GM18873 (cell line): ENCODE measurements around the gene ADAMTSL2.

Source experiments
- ATAC-seq: cut with Tn5 transposase; IDR thresholded peaks from one replicate; pipeline ENCODE4 v1.9.1; 2021; ENCODE audit warnings: mild to moderate bottlenecking, moderate library complexity, moderate number of reproducible peaks; ENCODE audit not compliant: unreplicated experiment, low FRiP score

The ADAMTSL2 gene

DNA sequence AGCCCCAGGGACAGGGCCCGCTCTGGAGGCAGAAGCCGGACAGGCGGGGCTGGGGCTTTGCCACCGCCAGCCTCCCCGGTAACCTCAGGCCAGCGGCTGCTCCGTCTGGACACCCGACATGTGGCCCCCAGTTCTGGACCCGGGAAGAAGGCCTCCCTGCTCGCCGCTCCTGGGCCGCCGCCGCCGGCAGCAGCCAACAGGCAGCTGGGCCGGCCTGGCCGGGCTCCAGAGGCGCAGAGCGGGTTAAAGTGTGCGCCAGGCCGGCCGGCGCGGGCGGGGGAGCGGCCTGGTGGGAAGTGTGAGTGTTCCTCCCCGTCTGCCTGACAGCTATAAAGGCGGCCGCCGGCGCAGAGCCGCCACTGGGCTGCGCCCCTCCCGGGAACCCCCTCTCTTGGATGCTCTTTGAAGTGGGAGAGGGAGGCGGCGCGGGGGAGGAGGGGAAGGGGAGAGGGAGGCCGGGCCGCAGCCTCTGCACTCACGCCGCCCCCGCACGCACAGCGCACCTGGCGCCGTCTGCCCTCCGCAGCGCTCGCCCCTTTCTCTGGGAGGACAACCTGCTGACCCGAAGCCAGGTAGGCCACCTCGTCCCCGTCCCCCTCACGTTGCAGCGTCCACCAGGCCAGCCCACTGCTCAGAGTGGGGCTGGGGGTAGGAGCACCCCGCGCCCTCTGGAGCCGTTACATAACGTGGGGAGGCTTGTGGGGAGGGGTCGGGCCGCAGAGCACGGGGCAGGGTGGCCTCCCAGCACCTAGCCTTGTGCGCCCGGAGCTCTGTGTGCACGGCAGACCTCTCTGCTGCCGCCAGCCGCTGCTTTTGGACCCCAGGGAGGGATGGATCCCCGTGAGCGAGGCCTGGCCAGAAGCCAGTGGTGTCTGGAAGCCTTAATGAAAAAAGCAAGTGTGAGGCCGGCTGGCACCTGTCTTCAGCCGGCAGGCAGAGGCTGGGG is at the start of gene ADAMTSL2:
TSS of gene ADAMTSL2 (plus strand) at position 359 of the 946 bp plus-strand sequence. CDS start 2,009 bp downstream, outside the sequence.
- ATAC-seq, result no peak

DNA sequence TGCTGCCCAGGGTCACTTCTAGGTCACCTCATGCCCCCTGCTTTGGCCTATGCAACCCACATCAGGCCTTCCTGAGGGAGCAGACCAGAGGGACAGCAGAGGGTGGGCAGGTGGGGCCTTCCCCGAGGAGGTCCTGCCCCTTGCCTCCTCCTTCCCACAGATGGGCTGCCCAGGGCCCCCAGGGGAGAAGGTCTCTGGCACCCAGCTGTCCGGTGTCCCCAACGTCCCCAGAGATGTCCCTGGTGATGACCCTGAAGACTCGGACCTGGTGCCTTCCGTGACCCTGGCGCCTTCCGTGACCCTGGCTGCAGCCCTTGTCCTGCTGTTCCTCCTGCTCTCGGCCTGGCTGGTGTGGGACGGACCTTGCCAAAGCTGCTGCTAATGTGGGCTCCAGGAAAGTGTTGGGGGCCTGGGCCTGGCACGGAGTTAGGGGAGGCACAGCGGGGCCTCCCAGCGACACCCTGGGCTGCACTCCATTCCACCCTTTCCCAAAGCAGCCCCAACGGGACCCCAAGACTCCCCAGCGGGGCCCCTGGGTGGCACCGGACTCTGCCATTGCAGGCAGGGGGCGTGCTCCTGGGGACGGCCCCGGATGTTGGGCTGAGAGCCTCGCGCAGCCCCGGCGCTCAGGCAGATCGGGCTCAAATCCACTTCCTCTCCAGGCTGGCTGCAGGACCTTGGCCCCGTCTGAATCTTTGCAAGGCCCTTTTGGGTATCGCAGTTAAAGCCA is 48.8 kb upstream of the ADAMTSL2 start:
- ATAC-seq, result no peak

DNA sequence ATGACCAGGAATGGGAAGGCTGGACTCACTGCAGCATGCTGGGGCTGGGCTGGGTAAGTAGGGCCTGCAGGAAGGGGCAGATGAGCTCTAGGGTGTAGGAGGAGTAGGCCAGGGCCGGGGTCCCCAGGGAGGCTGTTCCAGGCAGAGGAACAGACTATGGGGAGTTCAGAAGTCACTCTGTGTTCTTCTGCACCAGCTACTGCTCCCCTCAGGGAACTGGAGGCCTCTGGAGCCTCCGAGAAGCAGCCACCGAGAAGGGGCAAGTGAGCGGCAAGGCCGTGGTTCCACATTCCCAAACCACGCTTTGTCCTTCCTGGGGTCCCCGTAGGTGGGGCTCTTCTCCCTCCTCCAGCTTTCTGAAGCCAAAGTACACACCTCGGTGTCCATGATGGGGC is 47.2 kb upstream of the ADAMTSL2 start:
- no peak for ATAC-seq

DNA sequence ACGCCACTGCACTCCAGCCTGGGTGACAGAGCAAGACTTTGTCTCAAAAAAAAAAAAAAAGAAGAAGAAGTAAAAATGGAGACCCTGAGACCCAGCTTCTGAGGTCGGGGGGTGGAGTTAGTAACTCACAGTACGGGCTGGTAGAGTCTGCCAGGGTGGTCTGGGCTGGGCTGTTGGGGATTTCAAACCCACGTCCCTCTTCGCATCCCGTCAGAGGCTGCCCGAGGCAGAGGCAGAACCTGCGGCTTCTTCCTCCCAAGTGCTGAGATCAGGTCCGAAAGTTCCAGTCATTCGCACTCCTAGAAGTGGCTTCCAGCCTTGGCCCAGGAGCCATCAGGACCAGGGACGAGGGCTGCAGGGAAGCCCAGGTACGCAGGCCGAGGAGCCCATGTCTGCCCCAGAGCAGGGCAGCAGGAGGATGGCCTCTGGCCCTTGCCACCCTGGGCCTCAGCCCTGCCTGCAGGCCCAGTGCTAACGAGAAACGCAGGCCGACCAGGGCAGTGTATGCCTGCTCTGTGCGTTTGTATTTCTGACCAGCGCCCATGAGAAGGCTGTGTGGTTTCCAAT is 45.7 kb upstream of the ADAMTSL2 start:
- ATAC-seq, result no peak

DNA sequence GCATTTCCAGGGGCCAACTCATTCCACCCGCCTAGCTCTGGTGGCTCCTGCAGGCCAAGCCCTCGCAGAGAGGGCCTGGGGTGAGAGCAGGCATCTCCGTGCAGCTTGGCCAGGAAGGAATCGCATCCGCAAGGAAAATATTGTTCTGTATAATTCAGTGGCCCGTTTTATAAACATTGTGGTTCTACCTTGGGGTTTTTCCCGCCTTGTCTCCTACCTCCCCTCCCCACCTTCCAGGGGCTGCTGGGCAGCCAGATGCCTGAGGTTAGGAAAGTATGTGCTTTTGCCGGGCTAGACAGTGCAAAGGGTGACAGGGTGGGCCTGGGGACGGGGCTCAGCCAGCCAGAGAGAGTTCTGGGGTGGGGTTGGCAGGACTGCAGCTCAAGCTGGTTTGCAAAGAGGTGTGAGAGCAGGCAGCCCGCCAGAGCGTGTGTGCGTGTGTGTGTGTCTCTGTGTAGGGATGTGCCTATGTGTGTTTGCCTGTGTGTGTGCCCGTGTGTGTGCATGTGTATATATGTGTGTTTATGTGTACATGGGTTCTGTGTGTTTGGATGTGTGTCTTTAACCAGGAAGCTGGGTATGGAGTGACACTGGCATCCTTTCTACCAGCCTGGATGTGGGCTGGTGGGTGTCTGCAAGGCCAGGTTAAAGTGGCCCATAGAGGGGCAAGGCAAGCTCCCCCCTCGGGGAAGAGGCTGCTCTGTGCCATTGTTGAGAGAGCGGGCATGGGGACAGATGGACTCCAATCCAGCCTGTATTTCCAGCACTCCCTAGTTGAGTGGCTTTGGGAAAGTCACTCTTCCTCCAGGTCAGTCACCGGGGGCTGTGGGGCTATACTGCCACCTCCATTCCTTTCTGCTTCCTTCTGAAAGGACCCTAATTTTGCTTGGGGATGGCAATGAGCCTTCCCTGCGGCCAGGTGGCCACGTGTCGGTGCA is 45.0 kb upstream of the ADAMTSL2 start:
- ATAC-seq, result no peak

DNA sequence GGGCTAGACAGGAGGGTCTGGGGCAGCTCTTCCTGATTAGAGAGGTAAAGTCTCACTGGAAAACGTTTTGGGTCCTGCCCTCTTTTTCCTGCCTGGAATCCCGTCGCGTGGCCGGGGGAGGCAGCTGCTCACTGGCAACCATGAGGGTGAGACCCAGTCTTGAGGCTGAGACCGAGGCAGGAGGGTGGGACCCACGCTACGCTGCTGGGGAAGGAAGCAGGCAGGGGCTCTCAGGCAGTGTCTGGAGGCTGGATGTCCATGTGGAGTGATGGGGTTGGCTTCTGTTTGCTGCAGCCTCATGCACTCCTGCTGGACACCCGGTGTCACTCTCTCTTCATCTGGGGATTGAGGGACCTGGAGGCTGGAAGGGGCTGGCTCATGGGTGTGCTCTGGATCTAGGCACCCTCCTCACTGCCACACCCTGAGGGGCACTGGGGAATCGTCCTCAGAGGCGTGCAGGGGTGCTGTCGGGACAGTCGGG is 44.3 kb upstream of the ADAMTSL2 start:
- ATAC-seq, result no peak

DNA sequence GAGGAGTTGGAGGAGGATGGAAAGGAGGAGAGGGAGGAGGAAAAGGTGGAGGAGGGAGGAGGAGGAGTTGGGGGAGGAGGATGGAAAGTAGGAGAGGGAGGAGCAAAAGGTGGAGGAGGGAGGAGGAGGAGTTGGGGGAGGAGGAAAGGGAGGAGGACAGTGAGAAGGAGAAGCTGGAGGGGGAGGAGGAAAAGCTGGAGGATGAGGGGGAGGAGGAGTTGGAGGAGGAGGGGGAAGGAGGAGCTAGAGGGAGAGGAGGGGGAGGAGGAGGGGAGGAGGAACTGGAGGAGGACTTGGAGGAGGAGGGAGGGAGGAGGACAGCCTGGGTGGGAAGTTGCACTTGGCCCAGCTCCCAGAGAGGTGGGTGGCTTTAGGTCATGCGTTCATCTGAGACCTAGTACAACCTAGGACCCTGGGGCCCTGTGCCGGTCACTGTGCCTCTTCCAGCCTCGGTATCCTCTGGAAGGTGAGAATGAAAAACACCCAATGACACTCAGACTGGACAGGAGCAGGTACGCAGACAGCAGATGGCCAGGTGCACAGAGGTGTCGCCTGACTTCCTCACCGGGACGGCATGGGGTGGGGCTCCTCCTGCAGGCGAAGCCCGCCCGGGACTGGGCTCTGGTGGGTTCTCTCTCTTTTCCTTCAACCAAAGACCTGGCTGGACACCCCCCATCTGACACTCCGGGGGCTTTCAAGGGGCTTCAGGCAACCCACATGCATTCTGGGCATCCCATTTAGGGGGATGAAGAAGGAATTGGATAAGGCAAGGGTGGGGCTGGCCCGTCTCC is 43.4 kb upstream of the ADAMTSL2 start:
- no peak for ATAC-seq

DNA sequence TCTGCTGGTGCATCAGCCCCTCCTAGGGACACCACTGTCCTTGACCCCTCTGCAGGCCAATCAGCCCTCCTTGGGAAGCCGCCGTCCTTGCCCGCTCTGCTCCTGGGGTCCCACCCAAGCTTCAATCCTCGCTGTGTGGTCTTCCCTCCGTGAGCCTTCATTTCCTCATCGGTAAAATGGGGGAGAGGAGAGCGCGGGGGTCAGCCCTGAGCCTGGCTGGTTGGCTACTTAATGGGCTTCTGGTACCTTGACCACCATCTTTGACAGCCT is 42.9 kb upstream of the ADAMTSL2 start:
- ATAC-seq, result no peak

DNA sequence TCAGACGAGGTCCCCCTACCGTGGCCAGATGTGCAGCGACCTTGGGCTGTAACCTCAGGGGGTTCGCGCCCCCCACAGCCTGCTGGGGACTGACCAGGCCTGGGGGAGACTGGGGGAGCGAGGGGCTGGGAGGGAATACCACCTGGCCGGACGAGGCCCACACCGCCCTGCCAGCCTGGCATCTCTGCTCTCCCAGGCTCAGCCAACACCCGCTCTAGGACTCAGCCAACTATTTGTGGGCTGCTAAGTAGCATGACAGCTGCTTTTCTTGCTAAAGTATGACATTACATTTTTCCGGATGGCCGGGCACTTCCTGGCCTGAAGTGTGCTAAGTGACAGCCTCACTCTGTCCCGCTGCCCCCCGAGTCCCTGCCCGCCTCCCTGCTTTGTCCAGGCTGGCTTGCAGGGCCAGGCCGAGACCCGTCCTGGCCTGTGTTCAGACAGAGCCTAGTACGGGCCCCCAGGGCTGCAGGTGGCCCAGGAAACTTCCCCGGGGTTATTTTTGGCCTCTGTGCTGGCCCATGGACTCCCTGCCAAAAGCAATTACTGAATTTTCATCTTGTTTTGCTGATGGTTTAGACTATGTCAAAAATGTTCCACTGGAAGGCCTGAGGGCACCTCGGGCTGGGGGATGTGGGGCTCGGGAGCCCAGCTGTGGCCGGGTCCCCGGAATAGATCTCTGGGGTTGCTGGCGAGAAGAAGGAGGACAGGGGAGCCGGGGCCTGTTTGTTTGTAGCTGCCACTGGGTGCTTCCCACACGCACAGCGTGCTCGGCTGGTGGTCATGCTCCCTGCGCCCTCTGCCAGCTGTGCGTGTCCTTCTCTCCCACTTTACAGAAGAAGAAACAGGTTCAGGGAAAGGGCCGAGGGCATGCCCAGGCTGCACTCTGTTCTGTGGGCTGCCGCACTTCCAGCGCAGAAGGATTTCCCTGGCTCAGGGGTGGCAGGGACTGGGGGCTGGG is 42.2 kb upstream of the ADAMTSL2 start:
- ATAC-seq, result no peak

DNA sequence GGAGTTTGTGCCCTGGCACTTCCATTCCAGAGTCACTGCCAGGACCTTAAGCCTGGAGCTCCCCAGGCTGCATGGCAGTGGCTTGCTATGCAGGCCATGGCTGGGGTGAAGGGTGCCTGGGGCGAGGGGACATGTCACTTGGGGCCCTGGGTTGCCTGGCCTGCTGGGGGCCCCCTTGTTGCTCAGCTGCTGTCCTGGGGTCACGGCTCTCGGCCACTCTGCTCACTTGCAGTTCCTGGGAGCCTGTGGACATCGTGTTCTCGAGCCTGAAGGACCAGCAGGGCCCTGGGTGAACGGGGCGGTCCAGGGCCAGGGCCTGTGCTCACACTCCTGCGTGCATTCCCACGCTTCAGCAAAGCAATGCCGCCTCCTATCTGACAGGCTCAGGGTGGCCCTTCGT is 41.1 kb upstream of the ADAMTSL2 start:
- ATAC-seq, result no peak

DNA sequence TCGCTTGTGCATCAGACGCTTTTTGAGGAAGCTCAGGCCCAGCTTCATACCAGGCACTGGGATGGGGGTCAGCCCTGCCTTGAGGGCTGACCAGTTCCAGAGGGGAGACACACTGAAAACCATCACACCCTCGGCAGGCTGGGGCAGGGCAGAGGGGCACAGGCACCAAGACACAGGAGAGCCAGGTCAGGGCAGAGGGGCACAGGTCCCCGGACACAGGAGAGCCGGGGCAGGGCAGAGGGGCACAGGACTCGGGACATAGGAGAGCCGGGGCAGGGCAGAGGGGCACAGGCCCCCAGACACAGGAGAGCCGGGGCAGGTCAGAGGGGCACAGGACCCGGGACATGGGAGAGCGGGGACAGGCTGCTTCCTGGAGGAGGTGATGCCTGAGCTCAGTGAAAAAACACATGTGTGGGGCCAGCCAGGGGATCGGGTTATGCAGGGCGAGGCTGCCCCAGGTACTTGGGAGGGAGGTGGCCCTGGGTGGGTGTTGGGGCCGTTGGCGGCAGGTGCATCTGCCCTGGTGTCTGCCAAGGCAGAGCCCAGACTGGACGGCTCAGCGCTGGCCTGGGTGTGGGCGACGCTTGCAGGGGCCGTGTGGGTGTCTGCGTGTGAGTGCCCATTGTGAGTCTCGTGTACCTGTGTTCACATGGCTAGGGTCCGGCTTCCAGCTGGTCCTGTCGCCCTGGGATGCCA is 40.5 kb upstream of the ADAMTSL2 start:
- ATAC-seq, result no peak

DNA sequence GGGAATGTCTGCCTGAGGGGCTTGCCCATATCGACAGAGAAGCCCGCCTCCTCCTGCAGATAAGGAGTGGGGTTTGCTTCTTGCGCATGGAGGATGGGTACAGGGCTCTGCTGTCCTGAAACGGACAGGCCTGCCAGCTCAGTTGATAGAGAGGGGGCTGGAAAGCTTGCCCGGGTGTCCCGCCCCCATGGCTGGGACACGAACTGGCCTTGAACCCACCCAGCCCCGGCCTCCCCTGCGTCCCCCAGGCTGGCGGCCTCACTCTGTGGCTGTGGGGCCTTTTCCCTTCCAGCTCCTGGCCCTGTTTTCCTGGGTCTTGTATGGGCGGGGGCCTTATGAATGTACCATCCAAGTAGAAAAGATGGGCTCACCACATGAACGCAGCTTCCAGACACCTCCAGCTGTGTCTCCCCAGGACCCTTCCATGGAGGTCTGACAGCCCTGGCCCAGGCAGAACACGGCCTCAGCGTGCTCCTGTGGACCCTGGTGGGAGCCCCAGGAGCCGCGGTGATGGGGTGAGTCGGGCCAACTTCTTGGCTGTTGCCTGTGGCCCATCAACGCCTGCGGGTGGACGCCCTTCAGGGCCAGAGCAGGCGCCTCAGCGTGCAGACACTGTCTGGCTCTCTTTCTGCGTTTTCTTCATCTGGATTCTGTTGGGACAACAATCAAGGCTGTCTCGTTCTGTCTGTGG is 39.7 kb upstream of the ADAMTSL2 start:
- no peak for ATAC-seq

DNA sequence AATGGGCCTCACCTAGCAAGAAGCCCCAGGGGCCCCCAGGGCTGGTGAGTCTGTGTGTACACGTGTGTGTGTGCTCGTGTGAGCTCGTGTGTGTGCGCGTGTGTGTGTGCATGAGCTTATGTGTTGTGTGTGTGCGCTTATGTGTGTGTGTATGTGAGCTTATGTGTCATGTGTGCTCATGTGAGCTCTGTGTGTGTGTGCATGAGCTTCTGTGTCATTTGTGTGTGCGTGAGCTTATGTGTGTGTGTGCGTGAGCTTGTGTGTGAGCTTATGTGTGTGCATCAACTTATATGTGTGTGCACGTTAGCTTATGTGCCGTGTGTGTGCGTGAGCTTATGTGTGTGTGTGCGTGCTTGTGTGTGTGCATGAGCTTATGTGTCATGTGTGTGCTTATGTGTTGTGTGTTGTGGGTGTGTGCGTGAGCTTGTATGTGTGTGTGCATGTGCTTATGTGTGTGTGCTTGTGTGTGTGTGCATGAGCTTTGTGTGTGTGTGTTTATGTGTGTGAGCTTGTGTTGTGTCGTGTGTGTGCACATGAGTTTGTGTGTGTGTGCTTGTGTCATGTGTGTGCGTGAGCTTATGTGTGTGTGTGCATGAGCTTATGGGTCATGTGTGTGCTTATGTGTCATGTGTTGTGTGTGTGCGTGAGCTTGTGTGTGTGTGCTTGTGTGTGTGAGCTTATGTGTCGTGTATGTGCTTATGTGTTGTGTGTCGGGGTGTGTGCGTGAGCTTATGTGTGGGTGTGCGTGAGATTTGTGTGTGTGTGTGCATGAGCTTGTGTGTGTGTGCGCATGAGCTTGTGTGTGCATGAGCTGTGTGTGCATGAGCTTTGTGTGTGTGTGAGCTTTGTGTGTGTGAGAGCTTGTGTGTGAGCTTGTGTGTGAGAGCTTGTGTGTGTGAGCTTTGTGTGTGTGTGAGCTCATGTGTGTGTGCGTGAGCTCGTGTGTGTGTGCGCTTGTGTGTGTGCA is 38.9 kb upstream of the ADAMTSL2 start:
- no peak for ATAC-seq

DNA sequence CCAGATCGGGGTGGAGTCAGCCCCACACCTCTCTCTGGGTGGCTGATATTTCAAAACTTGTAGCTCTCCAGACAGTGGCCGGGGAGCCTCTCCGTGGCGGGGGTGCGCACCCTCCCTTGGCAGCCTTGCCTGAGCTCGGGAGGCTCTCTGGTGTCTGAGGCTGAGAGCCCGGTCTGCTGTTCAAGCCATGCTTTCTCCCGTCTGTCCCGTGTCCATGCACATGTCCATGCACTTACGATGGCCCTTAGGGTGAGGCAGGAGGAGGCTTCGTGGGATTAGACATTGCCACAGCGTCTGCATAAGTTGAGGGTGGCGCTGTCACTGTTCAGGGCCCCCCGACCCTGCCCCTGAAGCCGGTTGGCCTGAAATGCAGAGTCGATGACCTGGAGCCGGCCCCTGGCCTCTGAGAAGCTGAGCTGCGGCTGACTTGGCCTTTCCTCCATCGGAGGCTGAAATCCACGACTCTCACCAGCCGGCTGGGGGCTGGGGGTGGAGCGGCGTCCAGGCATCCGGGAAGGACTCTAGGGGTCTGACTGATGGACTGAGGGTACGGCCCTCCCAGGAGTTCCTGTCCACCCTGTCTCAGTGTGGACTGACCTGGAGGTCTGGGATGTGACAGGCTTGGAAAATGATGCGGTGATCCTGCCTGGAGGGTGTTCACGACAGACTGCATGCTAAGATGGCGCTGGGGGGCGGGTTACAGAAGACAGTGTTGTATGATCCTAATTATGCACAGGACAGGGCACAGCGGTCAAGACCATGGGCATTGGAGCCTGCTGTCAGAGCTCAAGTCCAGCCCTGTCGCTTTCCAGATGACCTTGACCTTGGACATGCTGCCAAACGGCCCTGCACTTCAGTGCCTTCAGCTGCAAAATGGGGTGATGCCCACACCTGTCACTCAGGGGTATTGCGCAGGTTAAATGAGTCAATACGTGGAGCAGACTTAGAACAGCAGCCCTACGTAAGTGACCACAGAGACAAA is 37.4 kb upstream of the ADAMTSL2 start:
- no peak for ATAC-seq
